Measurements from ENCODE around the gene RYR2. TPM values are rescaled to one million over a fixed set of nuclear protein-coding genes. Genes with fewer than 3 reads are reported as not detected.

Gene RYR2
- polyA plus RNA-seq, 1 of the 3 experiments (the other 2 are of a cell fraction), result under 0.01 TPM

- H3K9me3 ChIP-seq, result 0 out of 2 replicates have a peak, but pooled peaks cover under 1% of the 10 kb centered on the region
- CTCF ChIA-PET, result no interaction called here
- H3F3A ChIP-seq (replicated peaks; ENCODE audit: insufficient read depth), result no peaks in the 10 kb centered on the region
- no peak overlapping the region for H3K9ac ChIP-seq
- POLR2A ChIA-PET, result no interaction called here
- H3K4me3 ChIP-seq (ENCODE audit: low read depth in 2 of 2, low read length in 1 of 2), result no peak overlapping the region
- H3K36me3 ChIP-seq (replicated peaks in 1 of 2; ENCODE audit: control insufficient read depth in 1 of 2, insufficient read depth in 2 of 2, low read length in 1 of 2), result no peaks in the 10 kb centered on the region
- H3K27me3 ChIP-seq (ENCODE audit: insufficient read depth), result no peaks in the 10 kb centered on the region
- TF ChIP-seq EP300 (IDR thresholded peaks at IDR 0.05; ENCODE audit: borderline replicate concordance in 1 of 2, low read depth in 1 of 2, low read length in 1 of 2), result no peak
- no peak for TF ChIP-seq GABPA (IDR thresholded peaks at IDR 0.05; ENCODE audit: low read depth)
- TF ChIP-seq, protein P1, sequence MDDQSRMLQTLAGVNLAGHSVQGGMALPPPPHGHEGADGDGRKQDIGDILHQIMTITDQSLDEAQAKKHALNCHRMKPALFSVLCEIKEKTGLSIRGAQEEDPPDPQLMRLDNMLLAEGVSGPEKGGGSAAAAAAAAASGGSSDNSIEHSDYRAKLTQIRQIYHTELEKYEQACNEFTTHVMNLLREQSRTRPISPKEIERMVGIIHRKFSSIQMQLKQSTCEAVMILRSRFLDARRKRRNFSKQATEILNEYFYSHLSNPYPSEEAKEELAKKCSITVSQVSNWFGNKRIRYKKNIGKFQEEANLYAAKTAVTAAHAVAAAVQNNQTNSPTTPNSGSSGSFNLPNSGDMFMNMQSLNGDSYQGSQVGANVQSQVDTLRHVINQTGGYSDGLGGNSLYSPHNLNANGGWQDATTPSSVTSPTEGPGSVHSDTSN (IDR thresholded peaks at IDR 0.05), result no peak
- no peak for TF ChIP-seq RFX5 (IDR thresholded peaks at IDR 0.05; ENCODE audit: low read length)
- no peak for TF ChIP-seq RXRA (IDR thresholded peaks at IDR 0.05; ENCODE audit: borderline replicate concordance, low read depth)
- no peak for TF ChIP-seq FOXM1 (IDR thresholded peaks at IDR 0.05; ENCODE audit: low read depth)
- TF ChIP-seq TCF12 (IDR thresholded peaks at IDR 0.05), result no peak
- TF ChIP-seq, protein P2, sequence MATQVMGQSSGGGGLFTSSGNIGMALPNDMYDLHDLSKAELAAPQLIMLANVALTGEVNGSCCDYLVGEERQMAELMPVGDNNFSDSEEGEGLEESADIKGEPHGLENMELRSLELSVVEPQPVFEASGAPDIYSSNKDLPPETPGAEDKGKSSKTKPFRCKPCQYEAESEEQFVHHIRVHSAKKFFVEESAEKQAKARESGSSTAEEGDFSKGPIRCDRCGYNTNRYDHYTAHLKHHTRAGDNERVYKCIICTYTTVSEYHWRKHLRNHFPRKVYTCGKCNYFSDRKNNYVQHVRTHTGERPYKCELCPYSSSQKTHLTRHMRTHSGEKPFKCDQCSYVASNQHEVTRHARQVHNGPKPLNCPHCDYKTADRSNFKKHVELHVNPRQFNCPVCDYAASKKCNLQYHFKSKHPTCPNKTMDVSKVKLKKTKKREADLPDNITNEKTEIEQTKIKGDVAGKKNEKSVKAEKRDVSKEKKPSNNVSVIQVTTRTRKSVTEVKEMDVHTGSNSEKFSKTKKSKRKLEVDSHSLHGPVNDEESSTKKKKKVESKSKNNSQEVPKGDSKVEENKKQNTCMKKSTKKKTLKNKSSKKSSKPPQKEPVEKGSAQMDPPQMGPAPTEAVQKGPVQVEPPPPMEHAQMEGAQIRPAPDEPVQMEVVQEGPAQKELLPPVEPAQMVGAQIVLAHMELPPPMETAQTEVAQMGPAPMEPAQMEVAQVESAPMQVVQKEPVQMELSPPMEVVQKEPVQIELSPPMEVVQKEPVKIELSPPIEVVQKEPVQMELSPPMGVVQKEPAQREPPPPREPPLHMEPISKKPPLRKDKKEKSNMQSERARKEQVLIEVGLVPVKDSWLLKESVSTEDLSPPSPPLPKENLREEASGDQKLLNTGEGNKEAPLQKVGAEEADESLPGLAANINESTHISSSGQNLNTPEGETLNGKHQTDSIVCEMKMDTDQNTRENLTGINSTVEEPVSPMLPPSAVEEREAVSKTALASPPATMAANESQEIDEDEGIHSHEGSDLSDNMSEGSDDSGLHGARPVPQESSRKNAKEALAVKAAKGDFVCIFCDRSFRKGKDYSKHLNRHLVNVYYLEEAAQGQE (IDR thresholded peaks at IDR 0.05; ENCODE audit: low read depth, low read length), result no peak
- TF ChIP-seq USF1 (IDR thresholded peaks at IDR 0.05; ENCODE audit: borderline replicate concordance, low read depth), result no peak
- no peak for TF ChIP-seq TAF1 (IDR thresholded peaks at IDR 0.05; ENCODE audit: borderline replicate concordance, low read depth, low read length)
- H3K79me2 ChIP-seq (ENCODE audit: insufficient read depth), result no peaks in the 10 kb centered on the region
- DNase-seq, result no peak
- H4K20me1 ChIP-seq (ENCODE audit: insufficient read depth), result no peaks in the 10 kb centered on the region
- H2AFZ ChIP-seq (ENCODE audit: low read depth), result no peak overlapping the region
- 45% methylated on average over 4 of the region's 4 CpGs for WGBS (ENCODE audit: low lambda C conversion rate)
- H3K27ac ChIP-seq (ENCODE audit: low read depth in 2 of 2, low read length in 1 of 2), result no peak overlapping the region
- no peaks in the 10 kb centered on the region for H3K9me2 ChIP-seq
- H3K4me1 ChIP-seq (ENCODE audit: control insufficient read depth in 1 of 2, insufficient read depth in 2 of 2, low read depth in 1 of 2, low read length in 1 of 2), result no peaks in the 10 kb centered on the region
- H3K4me2 ChIP-seq, result no peak overlapping the region
Observed at GRCh38 chr1:237428809-237429208, 386.8 kb downstream of the RYR2 start.

- TF ChIP-seq TEAD4 (IDR thresholded peaks at IDR 0.05; ENCODE audit: borderline replicate concordance, insufficient read depth) (no peak), MAX (IDR thresholded peaks at IDR 0.05; ENCODE audit: low read depth) (no peak), EZH2phosphoT487 (IDR thresholded peaks at IDR 0.05; ENCODE audit: borderline replicate concordance, low read depth) (no peak), TCF12 (IDR thresholded peaks at IDR 0.05) (no peak), RAD21 (IDR thresholded peaks at IDR 0.05; ENCODE audit: low read length) (no peak), JUND (IDR thresholded peaks at IDR 0.05) (no peak), CHD2 (IDR thresholded peaks at IDR 0.05; ENCODE audit: low read length, partially characterized antibody) (no peak)
- TF ChIP-seq, protein P1 (IDR thresholded peaks at IDR 0.05), result no peak
- Histone ChIP-seq H2AFZ (ENCODE audit: low read depth) (no peak overlapping the region), H3K4me3 (ENCODE audit: low read depth in 2 of 2, low read length in 1 of 2) (no peak overlapping the region), H3K9ac (no peak overlapping the region), H3K27ac (ENCODE audit: low read depth in 2 of 2, low read length in 1 of 2) (no peak overlapping the region), H3K4me1 (ENCODE audit: control insufficient read depth in 1 of 2, insufficient read depth in 2 of 2, low read depth in 1 of 2, low read length in 1 of 2) (no peaks in the 10 kb centered on the region), H3K27me3 (ENCODE audit: insufficient read depth) (no peaks in the 10 kb centered on the region), H3K36me3 (replicated peaks in 1 of 2; ENCODE audit: control insufficient read depth in 1 of 2, insufficient read depth in 2 of 2, low read length in 1 of 2) (no peaks in the 10 kb centered on the region), H3K9me3 (0 out of 2 replicates have a peak, but pooled peaks cover 3% of the 10 kb centered on the region), H4K20me1 (ENCODE audit: insufficient read depth) (no peaks in the 10 kb centered on the region), H3K9me2 (no peaks in the 10 kb centered on the region), H3F3A (replicated peaks; ENCODE audit: insufficient read depth) (no peaks in the 10 kb centered on the region), H3K4me2 (no peak overlapping the region), H3K79me2 (ENCODE audit: insufficient read depth) (no peaks in the 10 kb centered on the region)
- ChIA-PET CTCF (no interaction called here), POLR2A (no interaction called here)
- WGBS (ENCODE audit: low lambda C conversion rate), result 15% methylated on average over 2 of the region's 3 CpGs
- DNase-seq, result no peak
Observed at GRCh38 chr1:237429252-237429651, 387.3 kb downstream of the RYR2 start.

All from SK-N-SH (cell line).